Panc1 (cell line): Measurements from ENCODE around the gene KIF5B.

Source experiments
- CTCF ChIP-seq: fragments of 450-650 bp; IDR thresholded peaks from 2 replicates; pipeline ENCODE4 v1.5.1; 2017; ENCODE audit warnings: mild to moderate bottlenecking
- POLR2AphosphoS5 ChIP-seq: IDR thresholded peaks from 2 replicates; pipeline ENCODE4 v1.6.1; 2012; ENCODE audit warnings: mild to moderate bottlenecking, low read depth, low read length, moderate library complexity
- TCF7L2 ChIP-seq: IDR thresholded peaks from 2 replicates; pipeline ENCODE4 v1.6.1; 2011; ENCODE audit warnings: mild to moderate bottlenecking, low read depth, low read length, inconsistent platforms
- TF ChIP-seq, protein P1 (sequence below), 2 experiments: IDR thresholded peaks; 2 replicates each; pipeline ENCODE4 v1.6.1; 2011 to 2012; ENCODE audit warnings: low read depth in 2 of 2, control low read depth in 1 of 2, low read length in 1 of 2, mild to moderate bottlenecking in 1 of 2, moderate library complexity in 1 of 2; ENCODE audit not compliant: insufficient read depth in 1 of 2

GRCh38 chr10:32039734-32040133 is 16.5 kb downstream of the KIF5B start:
- TF ChIP-seq CTCF (no peak), POLR2AphosphoS5 (no peak), TCF7L2 (no peak)
- TF ChIP-seq, protein P1, sequence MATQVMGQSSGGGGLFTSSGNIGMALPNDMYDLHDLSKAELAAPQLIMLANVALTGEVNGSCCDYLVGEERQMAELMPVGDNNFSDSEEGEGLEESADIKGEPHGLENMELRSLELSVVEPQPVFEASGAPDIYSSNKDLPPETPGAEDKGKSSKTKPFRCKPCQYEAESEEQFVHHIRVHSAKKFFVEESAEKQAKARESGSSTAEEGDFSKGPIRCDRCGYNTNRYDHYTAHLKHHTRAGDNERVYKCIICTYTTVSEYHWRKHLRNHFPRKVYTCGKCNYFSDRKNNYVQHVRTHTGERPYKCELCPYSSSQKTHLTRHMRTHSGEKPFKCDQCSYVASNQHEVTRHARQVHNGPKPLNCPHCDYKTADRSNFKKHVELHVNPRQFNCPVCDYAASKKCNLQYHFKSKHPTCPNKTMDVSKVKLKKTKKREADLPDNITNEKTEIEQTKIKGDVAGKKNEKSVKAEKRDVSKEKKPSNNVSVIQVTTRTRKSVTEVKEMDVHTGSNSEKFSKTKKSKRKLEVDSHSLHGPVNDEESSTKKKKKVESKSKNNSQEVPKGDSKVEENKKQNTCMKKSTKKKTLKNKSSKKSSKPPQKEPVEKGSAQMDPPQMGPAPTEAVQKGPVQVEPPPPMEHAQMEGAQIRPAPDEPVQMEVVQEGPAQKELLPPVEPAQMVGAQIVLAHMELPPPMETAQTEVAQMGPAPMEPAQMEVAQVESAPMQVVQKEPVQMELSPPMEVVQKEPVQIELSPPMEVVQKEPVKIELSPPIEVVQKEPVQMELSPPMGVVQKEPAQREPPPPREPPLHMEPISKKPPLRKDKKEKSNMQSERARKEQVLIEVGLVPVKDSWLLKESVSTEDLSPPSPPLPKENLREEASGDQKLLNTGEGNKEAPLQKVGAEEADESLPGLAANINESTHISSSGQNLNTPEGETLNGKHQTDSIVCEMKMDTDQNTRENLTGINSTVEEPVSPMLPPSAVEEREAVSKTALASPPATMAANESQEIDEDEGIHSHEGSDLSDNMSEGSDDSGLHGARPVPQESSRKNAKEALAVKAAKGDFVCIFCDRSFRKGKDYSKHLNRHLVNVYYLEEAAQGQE (IDR thresholded peaks at IDR 0.05; ENCODE audit: insufficient read depth in 1 of 2, low read depth in 2 of 2, low read length in 1 of 2) = no peak
